SK-N-SH (cell line): ENCODE data around the gene PTPRD. TPM values are rescaled to one million over a fixed set of nuclear protein-coding genes. Genes with fewer than 3 reads are reported as not detected.

Source experiments
- CTCF ChIA-PET: fragments of 300-600, 350-600 bp; formaldehyde crosslinking; extraction: SDS; loops from one replicate; lab custom pipeline; 2021; lab: Yijun Ruan, JAX
- POLR2A ChIA-PET: fragments of 350-600 bp; sonication (Branson Sonifier 250); formaldehyde crosslinking; extraction: SDS; loops from one replicate; lab custom pipeline; 2020; ENCODE audit warnings: antibody characterized with exemption, inconsistent platforms; lab: Yijun Ruan, JAX
- DNase-seq: peaks from one replicate; pipeline ENCODE4 v3.0.0; 2012
- H2AFZ ChIP-seq: fragments of 200-600 bp; sonication (generic); 2 replicates; pipeline ENCODE4 v1.8.1; 2016; ENCODE audit warnings: antibody characterized with exemption, mild to moderate bottlenecking, low read depth
- H3F3A ChIP-seq: fragments of 200-600 bp; sonication (generic); replicated peaks from 2 replicates; pipeline ENCODE3; 2016; ENCODE audit warnings: antibody characterized with exemption, mild to moderate bottlenecking; ENCODE audit not compliant: insufficient read depth
- H3K27ac ChIP-seq, 2 experiments: fragments of 200-500 bp in 1 of 2; fragments of 200-600 bp in 1 of 2; sonication (Bioruptor generic) in 1 of 2; sonication (generic), shearing (Covaris generic) in 1 of 2; 2 replicates each; pipeline versions ENCODE4 v1.5.1 to v1.6.1; 2014 to 2016; ENCODE audit warnings: low read depth in 2 of 2, inconsistent platforms in 1 of 2, low read length in 1 of 2, mild to moderate bottlenecking in 1 of 2, mixed read lengths in 1 of 2
- H3K27me3 ChIP-seq: fragments of 200-600 bp; sonication (generic), shearing (Covaris generic); 2 replicates; pipeline ENCODE4 v1.6.1; 2016; ENCODE audit warnings: mixed run types; ENCODE audit not compliant: insufficient read depth
- H3K36me3 ChIP-seq, 2 experiments: fragments of 200-500 bp in 1 of 2; fragments of 200-600 bp in 1 of 2; sonication (Bioruptor generic) in 1 of 2; sonication (generic) in 1 of 2; replicated peaks in 1 of 2; 2 replicates each; pipeline versions ENCODE3 to v1.5.1; 2014 to 2016; ENCODE audit warnings: low read length in 1 of 2, mild to moderate bottlenecking in 1 of 2; ENCODE audit not compliant: insufficient read depth in 2 of 2, control insufficient read depth in 1 of 2
- H3K4me1 ChIP-seq, 2 experiments: fragments of 200-500 bp in 1 of 2; fragments of 200-600 bp in 1 of 2; sonication (Bioruptor generic) in 1 of 2; sonication (generic), shearing (Covaris generic) in 1 of 2; 2 replicates each; pipeline versions ENCODE4 v1.5.1 to v1.6.1; 2014 to 2016; ENCODE audit warnings: low read depth in 1 of 2, low read length in 1 of 2, mixed run types in 1 of 2; ENCODE audit not compliant: insufficient read depth in 2 of 2, control insufficient read depth in 1 of 2
- H3K4me2 ChIP-seq: fragments of 200-600 bp; sonication (generic), shearing (Covaris generic); 2 replicates; pipeline ENCODE4 v1.6.1; 2017; ENCODE audit warnings: mixed run types
- H3K4me3 ChIP-seq, 2 experiments: fragments of 200-500 bp in 1 of 2; fragments of 200-600 bp in 1 of 2; sonication (Bioruptor generic) in 1 of 2; sonication (generic), shearing (Covaris generic) in 1 of 2; 2 replicates each; pipeline versions ENCODE4 v1.5.1 to v1.8.1; 2014 to 2016; ENCODE audit warnings: low read depth in 2 of 2, inconsistent platforms in 1 of 2, low read length in 1 of 2, mild to moderate bottlenecking in 1 of 2, mixed read lengths in 1 of 2, moderate library complexity in 1 of 2
- H3K79me2 ChIP-seq: fragments of 200-600 bp; sonication (generic); 2 replicates; pipeline ENCODE4 v1.8.1; 2017; ENCODE audit warnings: mild to moderate bottlenecking; ENCODE audit not compliant: insufficient read depth
- H3K9ac ChIP-seq: fragments of 200-600 bp; sonication (generic); 2 replicates; pipeline ENCODE4 v1.6.1; 2017; ENCODE audit warnings: mixed run types
- H3K9me2 ChIP-seq: fragments of 200-600 bp; sonication (generic); 2 replicates; pipeline ENCODE4 v1.6.1; 2017; ENCODE audit warnings: mixed run types
- H3K9me3 ChIP-seq: fragments of 200-600 bp; sonication (generic); 2 replicates; pipeline ENCODE4 v1.6.1; 2017; ENCODE audit warnings: mixed run types, mild to moderate bottlenecking, moderate library complexity
- H4K20me1 ChIP-seq: fragments of 200-600 bp; sonication (generic); 2 replicates; pipeline ENCODE4 v1.6.1; 2017; ENCODE audit warnings: mild to moderate bottlenecking, mixed run types; ENCODE audit not compliant: insufficient read depth
- CHD2 ChIP-seq: fragments of 150-350 bp; IDR thresholded peaks from 2 replicates; pipeline ENCODE4 v1.6.1; 2018; ENCODE audit warnings: low read length; ENCODE audit not compliant: partially characterized antibody
- CTCF ChIP-seq: fragments of 200-600 bp; sonication (generic); IDR thresholded peaks from 2 replicates; pipeline ENCODE4 v1.6.1; 2017; ENCODE audit warnings: antibody characterized with exemption, mild to moderate bottlenecking, moderate library complexity
- ELF1 ChIP-seq: IDR thresholded peaks from 2 replicates; pipeline ENCODE4 v1.4.0; 2012
- EP300 ChIP-seq, 2 experiments: IDR thresholded peaks; 2 replicates each; pipeline versions ENCODE4 v1.4.0 to v1.6.1; 2012; ENCODE audit warnings: borderline replicate concordance in 1 of 2, low read depth in 1 of 2, low read length in 1 of 2
- FOSL2 ChIP-seq: IDR thresholded peaks from 2 replicates; pipeline ENCODE4 v1.4.0; 2012; ENCODE audit warnings: low read depth, mild to moderate bottlenecking, moderate library complexity, borderline replicate concordance
- IRF3 ChIP-seq: fragments of 150-350 bp; IDR thresholded peaks from 2 replicates; pipeline ENCODE4 v1.6.1; 2016; ENCODE audit warnings: mild to moderate bottlenecking, low read depth, low read length
- JUND ChIP-seq: IDR thresholded peaks from 2 replicates; pipeline ENCODE4 v1.4.0; 2012
- MXI1 ChIP-seq: IDR thresholded peaks from 2 replicates; pipeline ENCODE4 v1.6.1; 2012; ENCODE audit warnings: mild to moderate bottlenecking, low read depth, low read length, improper control_type of control experiment
- NFIC ChIP-seq: IDR thresholded peaks from 2 replicates; pipeline ENCODE4 v1.4.0; 2012; ENCODE audit warnings: borderline replicate concordance
- NRF1 ChIP-seq: IDR thresholded peaks from 2 replicates; pipeline ENCODE4 v1.6.1; 2012; ENCODE audit warnings: low read depth, mild to moderate bottlenecking, low read length
- RCOR1 ChIP-seq: fragments of 150-350 bp; IDR thresholded peaks from 2 replicates; pipeline ENCODE4 v1.6.1; 2017; ENCODE audit warnings: antibody characterized with exemption, low read length
- REST ChIP-seq: IDR thresholded peaks from 2 replicates; pipeline ENCODE4 v1.6.1; 2012; ENCODE audit warnings: mild to moderate bottlenecking, low read depth, low read length, moderate library complexity
- RFX5 ChIP-seq: IDR thresholded peaks from 2 replicates; pipeline ENCODE4 v1.6.1; 2012; ENCODE audit warnings: mild to moderate bottlenecking, improper control_type of control experiment, low read length
- RXRA ChIP-seq: IDR thresholded peaks from 2 replicates; pipeline ENCODE4 v1.4.0; 2012; ENCODE audit warnings: low read depth, mild to moderate bottlenecking, borderline replicate concordance
- SIN3A ChIP-seq: IDR thresholded peaks from 2 replicates; pipeline ENCODE4 v1.6.1; 2012; ENCODE audit warnings: low read depth, mild to moderate bottlenecking, low read length, moderate library complexity, borderline replicate concordance
- TEAD4 ChIP-seq: IDR thresholded peaks from 2 replicates; pipeline ENCODE4 v1.4.0; 2012; ENCODE audit warnings: mild to moderate bottlenecking, borderline replicate concordance; ENCODE audit not compliant: insufficient read depth
- YY1 ChIP-seq: IDR thresholded peaks from 2 replicates; pipeline ENCODE4 v1.4.0; 2012; ENCODE audit warnings: low read depth, mild to moderate bottlenecking
- WGBS: methylation state at CpG from one replicate; pipeline ENCODE4 v1.1.6; 2017; ENCODE audit warnings: low lambda C conversion rate; 5-methylcytosine and 5-hydroxymethylcytosine counted together
- polyA plus RNA-seq, 3 experiments: library from polyadenylated mRNA; depleted of rRNA; stranded (reverse); fragments of >200 nt; gene quantifications; 2 replicates each; pipeline ENCODE4 v1.2.3, GENCODE V29; 2012

The PTPRD gene
- polyA plus RNA-seq, 1 of the 3 experiments (the other 2 are of a cell fraction), result 0.15 TPM

- H3K4me2 ChIP-seq, result no peak overlapping the region
- no peak overlapping the region for H3K4me3 ChIP-seq
- DNase-seq, result no peak
- H3K9ac ChIP-seq, result no peak overlapping the region
- no peaks in the 10 kb centered on the region for H3K4me1 ChIP-seq
- H3K9me3 ChIP-seq, result no peaks in the 10 kb centered on the region
- no peaks in the 10 kb centered on the region for H3K9me2 ChIP-seq
- no peaks in the 10 kb centered on the region for H4K20me1 ChIP-seq
- POLR2A ChIA-PET, result no interaction called here
- H3K79me2 ChIP-seq, result no peaks in the 10 kb centered on the region
- H3K27ac ChIP-seq, result no peak overlapping the region
- CTCF ChIA-PET, result interaction anchor here (0.9 to 1.6 kb wide), 2 partner anchors 9 kb away, joined by 4 read pairs; no protein-coding TSS in a partner anchor
- no peaks in the 10 kb centered on the region for H3K36me3 ChIP-seq
- no peak overlapping the region for H2AFZ ChIP-seq
- H3F3A ChIP-seq, result no peaks in the 10 kb centered on the region
- no peak for TF ChIP-seq RXRA
- no peaks in the 10 kb centered on the region for H3K27me3 ChIP-seq
Measured at GRCh38 chr9:10052916-10053315, 559.9 kb downstream of the PTPRD start.

- WGBS, result 25% methylated on average over 1 of the region's 1 CpG
- Histone ChIP-seq H3K4me2 (no peak overlapping the region), H2AFZ (no peak overlapping the region), H3F3A (no peaks in the 10 kb centered on the region), H3K79me2 (no peaks in the 10 kb centered on the region), H3K27ac (no peak overlapping the region), H3K27me3 (no peaks in the 10 kb centered on the region), H4K20me1 (no peaks in the 10 kb centered on the region), H3K36me3 (no peaks in the 10 kb centered on the region), H3K9ac (no peak overlapping the region), H3K4me1 (no peaks in the 10 kb centered on the region), H3K9me3 (no peaks in the 10 kb centered on the region), H3K9me2 (no peaks in the 10 kb centered on the region), H3K4me3 (no peak overlapping the region)
- TF ChIP-seq NFIC (no peak), YY1 (no peak)
- ChIA-PET CTCF (interaction anchor here (0.9 to 1.6 kb wide), 4 partner anchors 8 to 217 kb away, joined by 4 to 8 read pairs (median 4); no protein-coding TSS in a partner anchor), POLR2A (no interaction called here)
- DNase-seq, result no peak
Measured at GRCh38 chr9:10052181-10052580, 560.6 kb downstream of the PTPRD start.

GRCh38 chr9:10050016-10050415 lies 562.8 kb downstream of the PTPRD start:
- no peaks in the 10 kb centered on the region for H3K36me3 ChIP-seq
- no peak overlapping the region for H3K27ac ChIP-seq
- no peaks in the 10 kb centered on the region for H4K20me1 ChIP-seq
- no peaks in the 10 kb centered on the region for H3K4me1 ChIP-seq
- TF ChIP-seq RFX5 (no peak), SIN3A (no peak), NRF1 (no peak), EP300 (IDR thresholded peaks at IDR 0.05; ENCODE audit: borderline replicate concordance in 1 of 2, low read depth in 1 of 2, low read length in 1 of 2) (no peak), MXI1 (no peak), TEAD4 (no peak), IRF3 (no peak), JUND (no peak), RCOR1 (no peak), REST (no peak), CHD2 (no peak), YY1 (no peak), ELF1 (no peak), RXRA (no peak), CTCF (no peak), FOSL2 (no peak)
- TF ChIP-seq, all 33 proteins: peak for 0
- Histone ChIP-seq H3K9me2 (no peaks in the 10 kb centered on the region), H3F3A (no peaks in the 10 kb centered on the region), H3K79me2 (no peaks in the 10 kb centered on the region), H3K4me3 (no peak overlapping the region), H2AFZ (no peak overlapping the region), H3K9me3 (no peaks in the 10 kb centered on the region), H3K9ac (no peak overlapping the region), H3K4me2 (no peak overlapping the region), H3K27me3 (no peaks in the 10 kb centered on the region)
- DNase-seq, result no peak
- ChIA-PET POLR2A (no interaction called here), CTCF (no interaction called here)
- 25% methylated on average over 4 of the region's 4 CpGs for WGBS
